Measurements from ENCODE around the gene RAD52. TPM values are rescaled to one million over a fixed set of nuclear protein-coding genes. Genes with fewer than 3 reads are reported as not detected.

RAD52 gene
- polyA plus RNA-seq, 1 donor, result 29.4 TPM

- no peak for DNase-seq
Measured at GRCh38 chr12:865614-866013, 83.9 kb downstream of the RAD52 start.

GRCh38 chr12:863285-863684, 86.2 kb downstream of the RAD52 start:
- DNase-seq, result no peak

GRCh38 chr12:862303-862911, 87.1 kb downstream of the RAD52 start:
- no peak for DNase-seq

Other genes starting within 250 kb of the RAD52 start
- 61.4 TPM for gene WNK1, start 197.1 kb downstream of the RAD52 start, polyA plus RNA-seq (ENCODE audit: insufficient read length)
- gene ERC1, start 41.5 kb upstream of the RAD52 start, polyA plus RNA-seq (ENCODE audit: insufficient read length), result 24.1 TPM

Data from hindlimb muscle (tissue), 1 donor.